ENCODE data around the gene THSD7A.

Gene THSD7A

DNA sequence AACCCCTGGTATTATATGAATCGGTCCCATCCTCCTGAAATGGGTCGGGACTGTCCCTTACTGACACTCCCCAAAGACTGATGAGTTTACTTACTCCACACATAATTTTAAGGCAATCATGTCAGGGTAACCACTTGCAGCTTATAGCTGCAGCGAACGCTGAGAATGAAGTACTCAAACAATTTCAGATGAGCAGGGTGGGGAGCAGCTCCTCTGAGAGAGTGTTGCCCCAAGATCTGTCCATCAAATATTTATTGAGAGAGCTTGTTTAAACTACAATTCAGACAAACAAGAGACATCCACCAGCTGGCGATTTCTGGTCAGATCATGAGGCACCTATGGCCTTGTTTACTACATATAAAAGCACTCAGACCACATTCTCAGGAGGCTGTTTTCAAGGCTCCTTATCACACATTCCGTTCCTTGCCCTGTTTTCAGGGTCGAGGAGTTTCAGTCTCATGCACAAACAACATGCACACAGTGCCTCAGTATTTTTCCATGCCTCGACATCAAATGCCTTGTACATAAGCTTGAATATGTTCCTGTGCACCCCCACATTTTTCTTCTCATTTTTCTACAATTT lies 80.1 kb downstream of the THSD7A start:
- DNase-seq (ENCODE audit: insufficient read length, low spot score), result no peak
- TF ChIP-seq, protein P1, sequence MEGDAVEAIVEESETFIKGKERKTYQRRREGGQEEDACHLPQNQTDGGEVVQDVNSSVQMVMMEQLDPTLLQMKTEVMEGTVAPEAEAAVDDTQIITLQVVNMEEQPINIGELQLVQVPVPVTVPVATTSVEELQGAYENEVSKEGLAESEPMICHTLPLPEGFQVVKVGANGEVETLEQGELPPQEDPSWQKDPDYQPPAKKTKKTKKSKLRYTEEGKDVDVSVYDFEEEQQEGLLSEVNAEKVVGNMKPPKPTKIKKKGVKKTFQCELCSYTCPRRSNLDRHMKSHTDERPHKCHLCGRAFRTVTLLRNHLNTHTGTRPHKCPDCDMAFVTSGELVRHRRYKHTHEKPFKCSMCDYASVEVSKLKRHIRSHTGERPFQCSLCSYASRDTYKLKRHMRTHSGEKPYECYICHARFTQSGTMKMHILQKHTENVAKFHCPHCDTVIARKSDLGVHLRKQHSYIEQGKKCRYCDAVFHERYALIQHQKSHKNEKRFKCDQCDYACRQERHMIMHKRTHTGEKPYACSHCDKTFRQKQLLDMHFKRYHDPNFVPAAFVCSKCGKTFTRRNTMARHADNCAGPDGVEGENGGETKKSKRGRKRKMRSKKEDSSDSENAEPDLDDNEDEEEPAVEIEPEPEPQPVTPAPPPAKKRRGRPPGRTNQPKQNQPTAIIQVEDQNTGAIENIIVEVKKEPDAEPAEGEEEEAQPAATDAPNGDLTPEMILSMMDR (IDR thresholded peaks at IDR 0.05; ENCODE audit: insufficient read depth, missing control alignments), result no peak
- FAIRE-seq, result no peak

DNA sequence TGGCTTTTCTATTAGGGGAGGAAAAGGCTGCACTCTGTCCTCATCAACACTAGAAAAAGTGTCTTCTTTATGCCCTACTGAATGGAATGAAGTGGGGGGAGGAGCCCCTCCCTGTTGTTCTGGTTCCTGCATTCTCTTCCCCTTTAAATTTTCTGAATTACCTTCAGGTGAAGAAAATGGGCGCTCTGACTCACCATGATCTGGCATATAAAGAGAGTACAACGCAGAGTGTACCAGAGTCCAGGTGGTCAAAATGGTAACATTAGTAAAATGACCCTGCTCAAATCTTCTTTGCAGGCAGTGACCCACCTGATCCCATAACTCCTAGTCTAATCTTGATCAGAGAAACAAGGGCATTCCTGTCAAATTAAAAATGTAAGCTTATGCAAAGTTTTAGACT lies 80.7 kb downstream of the THSD7A start:
- no peak for DNase-seq (ENCODE audit: insufficient read length, low spot score)

DNA sequence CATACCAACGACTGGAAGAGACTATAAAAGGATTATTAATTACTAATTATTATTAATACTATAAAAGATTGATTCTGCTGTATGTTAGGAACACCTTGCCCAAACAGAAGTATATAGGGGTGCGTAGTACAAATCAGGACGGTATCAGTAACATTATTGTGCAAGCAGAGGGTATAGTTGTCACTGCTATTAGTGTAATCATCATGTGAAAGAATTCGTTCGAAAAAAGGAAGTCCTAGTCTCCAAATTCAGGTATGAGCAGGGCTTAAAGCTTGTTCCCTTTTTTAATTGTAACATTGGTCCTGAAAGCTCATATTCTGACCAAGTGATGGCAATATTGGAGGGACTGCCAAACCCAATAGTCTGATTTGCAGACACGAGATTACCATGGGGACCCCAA lies 81.8 kb downstream of the THSD7A start:
- TF ChIP-seq, protein P1 (IDR thresholded peaks at IDR 0.05; ENCODE audit: insufficient read depth, missing control alignments), result no peak
- FAIRE-seq (no peak), DNase-seq (ENCODE audit: insufficient read length, low spot score) (no peak)

More for the DNA sequence above, 80.7 kb downstream of the THSD7A start:
- TF ChIP-seq, protein P1 (IDR thresholded peaks at IDR 0.05; ENCODE audit: insufficient read depth, missing control alignments), result no peak
- FAIRE-seq, result no peak

DNA sequence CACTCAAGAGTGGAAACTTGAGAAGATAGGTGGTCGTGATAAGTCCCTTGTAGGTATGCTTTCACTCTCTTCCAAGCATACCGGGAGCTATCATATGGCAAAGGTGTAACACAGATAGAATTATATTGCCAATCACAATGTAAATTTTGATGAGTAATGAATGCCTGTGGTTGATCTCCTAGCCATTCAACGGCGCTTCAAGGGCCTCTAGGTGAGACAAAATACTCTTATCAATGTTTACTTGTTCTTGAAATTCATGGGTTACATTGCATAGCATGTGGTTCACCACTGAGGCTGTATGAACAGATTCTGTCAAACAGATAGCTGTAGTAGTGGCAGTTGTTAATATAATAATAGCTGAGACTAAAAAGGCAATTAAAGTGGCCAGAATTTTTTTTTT lies 82.4 kb downstream of the THSD7A start:
- DNase-seq (ENCODE audit: insufficient read length, low spot score) (no peak), FAIRE-seq (no peak)
- TF ChIP-seq, protein P1 (IDR thresholded peaks at IDR 0.05; ENCODE audit: insufficient read depth, missing control alignments), result no peak

DNA sequence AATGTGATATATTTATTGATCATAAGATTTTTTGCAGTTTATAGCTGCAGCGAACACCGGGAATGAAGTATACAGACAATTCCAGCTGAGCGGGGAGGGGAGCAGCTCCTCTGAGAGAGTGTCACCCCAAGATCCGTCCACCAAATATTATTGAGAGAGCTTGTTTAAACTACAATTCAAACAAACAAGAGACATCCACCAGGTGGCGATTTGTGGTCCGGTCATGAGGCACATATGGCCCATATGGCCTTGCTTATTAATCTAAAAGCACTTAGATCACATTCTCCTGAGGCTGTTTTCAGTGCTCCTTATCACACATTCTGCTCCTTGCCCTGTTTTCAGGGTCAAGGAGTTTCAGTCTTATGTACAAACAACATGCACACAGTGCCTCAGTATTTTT lies 83.1 kb downstream of the THSD7A start:
- no peak for DNase-seq (ENCODE audit: insufficient read length, low spot score)
- TF ChIP-seq, protein P1 (IDR thresholded peaks at IDR 0.05; ENCODE audit: insufficient read depth, missing control alignments), result peak; percentile 23
- no peak for FAIRE-seq

DNA sequence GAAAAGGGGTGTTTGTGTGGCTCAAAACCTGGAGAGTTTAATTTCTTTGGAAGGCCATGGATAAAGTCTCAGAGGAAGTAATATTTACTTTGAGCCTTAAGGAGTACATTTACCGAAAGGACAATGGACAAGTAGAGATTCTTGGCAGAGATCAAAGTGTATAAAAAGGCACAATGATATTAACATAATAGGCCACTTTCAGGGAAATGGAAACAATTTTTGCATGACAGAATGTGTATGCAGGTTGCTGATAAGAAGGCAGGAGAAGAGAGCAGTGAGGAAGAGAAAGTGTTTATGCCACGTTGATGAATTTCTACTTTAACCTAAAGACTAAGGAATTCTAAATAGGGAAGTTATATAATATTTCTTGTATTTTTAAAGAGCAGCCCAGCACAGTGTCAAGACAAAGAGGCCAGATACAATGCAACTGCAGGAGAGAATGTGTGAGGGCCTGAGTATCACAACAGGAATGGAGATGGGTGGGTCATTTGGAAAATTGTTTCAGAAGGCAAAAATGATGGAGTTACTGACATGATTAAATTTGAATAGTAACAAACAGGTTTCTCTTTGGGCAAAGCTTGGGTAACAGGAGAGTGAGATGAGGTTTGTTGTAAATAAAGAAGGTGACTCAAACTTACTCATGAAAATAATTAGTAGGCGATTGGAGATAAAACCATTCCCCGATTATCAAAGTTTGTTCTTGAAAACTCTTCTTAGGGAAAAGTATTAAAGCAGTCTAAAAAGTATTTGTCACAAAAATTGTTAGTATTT lies 84.1 kb downstream of the THSD7A start:
- no peak for FAIRE-seq
- no peak for DNase-seq (ENCODE audit: insufficient read length, low spot score)
- TF ChIP-seq, protein P1 (IDR thresholded peaks at IDR 0.05; ENCODE audit: insufficient read depth, missing control alignments), result no peak

DNA sequence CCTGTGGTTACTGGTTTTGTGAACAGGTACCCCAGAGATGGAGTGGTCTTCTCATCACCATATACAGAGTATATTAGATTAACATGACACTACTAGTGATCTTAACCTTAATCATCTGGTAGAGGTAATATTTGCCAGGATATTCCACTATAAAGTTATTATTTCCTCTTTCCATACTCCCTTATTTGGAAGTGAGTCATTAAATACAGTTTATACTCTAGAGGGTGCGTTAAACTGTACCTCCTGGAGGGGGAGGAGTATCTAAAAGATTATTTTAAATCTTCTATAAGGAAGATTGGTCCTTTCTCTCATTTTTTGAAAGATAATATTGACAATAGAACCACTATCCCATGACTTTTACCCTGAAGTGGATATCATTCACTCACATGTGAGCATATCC lies 85.4 kb downstream of the THSD7A start:
- TF ChIP-seq, protein P1 (IDR thresholded peaks at IDR 0.05; ENCODE audit: insufficient read depth, missing control alignments), result no peak
- FAIRE-seq, result no peak
- DNase-seq (ENCODE audit: insufficient read length, low spot score), result no peak
